Activated CD4-positive, alpha-beta memory T cell treated with anti-CD3 and anti-CD28 coated beads, Interleukin-2, amount 10 ng/mL, durations not matched to agents 7 days and 5 days (primary cell): ENCODE data around the gene PAX6. TPM values are rescaled to one million over a fixed set of nuclear protein-coding genes. Genes with fewer than 3 reads are reported as not detected.

Experiments
- CTCF ChIA-PET: fragments of 350-600 bp; sonication (Branson Sonifier 250); formaldehyde crosslinking; loops from one replicate; lab custom pipeline; 2021; ENCODE audit warnings: antibody characterized with exemption, inconsistent platforms; lab: Charles Lee
- POLR2A ChIA-PET: fragments of 350-600 bp; sonication (Branson Sonifier 250); formaldehyde crosslinking; loops from one replicate; lab custom pipeline; 2021; ENCODE audit warnings: antibody characterized with exemption; lab: Charles Lee
- DNase-seq: peaks from one replicate; pipeline ENCODE4 v3.0.0-alpha.2; 2020
- H3K27ac Mint-ChIP-seq: one replicate; pipeline ENCODE4 v1.8.0; 2021; ENCODE audit warnings: mild to moderate bottlenecking, mixed read lengths
- H3K27me3 Mint-ChIP-seq: one replicate; pipeline ENCODE4 v1.8.0; 2021; ENCODE audit warnings: mixed read lengths
- H3K36me3 Mint-ChIP-seq: one replicate; pipeline ENCODE4 v1.8.0; 2021; ENCODE audit warnings: low read depth, mixed read lengths
- H3K4me1 Mint-ChIP-seq: one replicate; pipeline ENCODE4 v1.8.0; 2021; ENCODE audit warnings: mixed read lengths
- H3K4me3 Mint-ChIP-seq: one replicate; pipeline ENCODE4 v1.8.0; 2021; ENCODE audit warnings: mild to moderate bottlenecking, mixed read lengths
- H3K9me3 Mint-ChIP-seq: one replicate; pipeline ENCODE4 v1.8.0; 2021; ENCODE audit warnings: mixed read lengths
- total RNA-seq, 2 experiments: library from RNA; stranded (reverse); gene quantifications; one replicate each; pipeline ENCODE4 v1.2.3, GENCODE V29; 2021

The PAX6 gene
- total RNA-seq, 2 experiments from 2014 or later: not detected

- Mint-ChIP-seq H3K4me3 (no peak overlapping the region), H3K9me3 (no peaks in the 10 kb centered on the region), H3K27ac (no peak overlapping the region), H3K36me3 (peaks cover 11% of the 10 kb centered on the region), H3K27me3 (peaks cover 82% of the 10 kb centered on the region), H3K4me1 (peaks cover 16% of the 10 kb centered on the region)
- DNase-seq: no peak
- ChIA-PET CTCF (no interaction called here), POLR2A (interaction anchor here (0.9 kb wide), 1 partner anchor 13 kb away, joined by 3 read pairs; no protein-coding TSS in a partner anchor)
These were observed 8.7 kb upstream of the PAX6 start for GRCh38 chr11:31819621-31820437.

GRCh38 chr11:31818874-31819331 is 7.8 kb upstream of the PAX6 start:
- ChIA-PET CTCF (no interaction called here), POLR2A (no interaction called here)
- Mint-ChIP-seq H3K9me3 (no peaks in the 10 kb centered on the region), H3K27me3 (peaks cover 80% of the 10 kb centered on the region), H3K27ac (no peak overlapping the region), H3K4me3 (no peak overlapping the region), H3K36me3 (peaks cover 6% of the 10 kb centered on the region), H3K4me1 (peaks cover 17% of the 10 kb centered on the region)
- DNase-seq: no peak

GRCh38 chr11:31818425-31818755 is 7.3 kb upstream of the PAX6 start:
- Mint-ChIP-seq H3K4me1 (peaks cover 20% of the 10 kb centered on the region), H3K9me3 (no peaks in the 10 kb centered on the region), H3K36me3 (peaks cover 6% of the 10 kb centered on the region), H3K27ac (no peak overlapping the region), H3K4me3 (no peak overlapping the region), H3K27me3 (peaks cover 79% of the 10 kb centered on the region)
- ChIA-PET POLR2A (no interaction called here), CTCF (no interaction called here)
- no peak for DNase-seq

- Mint-ChIP-seq H3K9me3 (no peaks in the 10 kb centered on the region), H3K36me3 (peaks cover 6% of the 10 kb centered on the region), H3K4me3 (no peak overlapping the region), H3K27ac (no peak overlapping the region), H3K27me3 (peaks cover 78% of the 10 kb centered on the region), H3K4me1 (peaks cover 21% of the 10 kb centered on the region)
- DNase-seq: no peak
- ChIA-PET POLR2A (interaction anchor here (1.3 kb wide), 1 partner anchor 8 kb away, joined by 5 read pairs; no protein-coding TSS in a partner anchor), CTCF (no interaction called here)
These were observed 6.7 kb upstream of the PAX6 start for GRCh38 chr11:31817621-31818424.

- no peaks in the 10 kb centered on the region for H3K9me3 Mint-ChIP-seq
- no peak overlapping the region for H3K4me3 Mint-ChIP-seq
- no peak for DNase-seq
- H3K27me3 Mint-ChIP-seq: peaks cover 78% of the 10 kb centered on the region
- no peak overlapping the region for H3K27ac Mint-ChIP-seq
- POLR2A ChIA-PET: interaction anchor here (1.3 kb wide), 1 partner anchor 8 kb away, joined by 5 read pairs; no protein-coding TSS in a partner anchor
- CTCF ChIA-PET: no interaction called here
- peaks cover 7% of the 10 kb centered on the region for H3K36me3 Mint-ChIP-seq
- peaks cover 27% of the 10 kb centered on the region for H3K4me1 Mint-ChIP-seq
These were observed 6.0 kb upstream of the PAX6 start for GRCh38 chr11:31817054-31817620.

- POLR2A ChIA-PET: interaction anchor here (1.3 kb wide), 1 partner anchor 9 kb away, joined by 5 read pairs; no protein-coding TSS in a partner anchor
- CTCF ChIA-PET: no interaction called here
- Mint-ChIP-seq H3K4me3 (peak overlapping the region; percentile 1), H3K27ac (no peak overlapping the region), H3K4me1 (peaks cover 30% of the 10 kb centered on the region), H3K27me3 (peaks cover 76% of the 10 kb centered on the region), H3K36me3 (peaks cover 5% of the 10 kb centered on the region), H3K9me3 (no peaks in the 10 kb centered on the region)
- DNase-seq: no peak
These were observed 5.4 kb upstream of the PAX6 start for GRCh38 chr11:31816468-31817053.

- Mint-ChIP-seq H3K9me3 (no peaks in the 10 kb centered on the region), H3K4me1 (peaks cover 33% of the 10 kb centered on the region), H3K27ac (no peak overlapping the region), H3K27me3 (peaks cover 77% of the 10 kb centered on the region), H3K4me3 (peak overlapping the region; percentile 1), H3K36me3 (peaks cover 5% of the 10 kb centered on the region)
- DNase-seq: no peak
- ChIA-PET POLR2A (interaction anchor here (1.3 kb wide), 1 partner anchor 10 kb away, joined by 5 read pairs; no protein-coding TSS in a partner anchor), CTCF (no interaction called here)
These were observed 4.8 kb upstream of the PAX6 start for GRCh38 chr11:31815711-31816467.

GRCh38 chr11:31814176-31814868 is 3.2 kb upstream of the PAX6 start:
- Mint-ChIP-seq H3K9me3 (no peaks in the 10 kb centered on the region), H3K27ac (no peak overlapping the region), H3K4me1 (peaks cover 41% of the 10 kb centered on the region), H3K36me3 (peaks cover 8% of the 10 kb centered on the region), H3K4me3 (no peak overlapping the region), H3K27me3 (peaks cover 71% of the 10 kb centered on the region)
- CTCF ChIA-PET: no interaction called here
- DNase-seq: no peak
- POLR2A ChIA-PET: no interaction called here

- Mint-ChIP-seq H3K27me3 (peaks cover 72% of the 10 kb centered on the region), H3K9me3 (no peaks in the 10 kb centered on the region), H3K36me3 (peaks cover 11% of the 10 kb centered on the region), H3K27ac (no peak overlapping the region), H3K4me3 (no peak overlapping the region), H3K4me1 (peaks cover 46% of the 10 kb centered on the region)
- no peak for DNase-seq
- ChIA-PET POLR2A (no interaction called here), CTCF (no interaction called here)
These were observed 2.5 kb upstream of the PAX6 start for GRCh38 chr11:31813391-31814175.

GRCh38 chr11:31812383-31813381 is 1.6 kb upstream of the PAX6 start:
- Mint-ChIP-seq H3K27ac (no peak overlapping the region), H3K36me3 (peaks cover 11% of the 10 kb centered on the region), H3K4me3 (peak overlapping the region; percentile 30), H3K27me3 (peaks cover 75% of the 10 kb centered on the region), H3K9me3 (no peaks in the 10 kb centered on the region), H3K4me1 (peaks cover 43% of the 10 kb centered on the region)
- no peak for DNase-seq
- ChIA-PET CTCF (no interaction called here), POLR2A (no interaction called here)
